Measurements from ENCODE around the gene SERTM1. TPM values are rescaled to one million over a fixed set of nuclear protein-coding genes. Genes with fewer than 3 reads are reported as not detected.

Gene SERTM1
- total RNA-seq, 1 experiment from 2014 or later, result 0.24 TPM

DNA sequence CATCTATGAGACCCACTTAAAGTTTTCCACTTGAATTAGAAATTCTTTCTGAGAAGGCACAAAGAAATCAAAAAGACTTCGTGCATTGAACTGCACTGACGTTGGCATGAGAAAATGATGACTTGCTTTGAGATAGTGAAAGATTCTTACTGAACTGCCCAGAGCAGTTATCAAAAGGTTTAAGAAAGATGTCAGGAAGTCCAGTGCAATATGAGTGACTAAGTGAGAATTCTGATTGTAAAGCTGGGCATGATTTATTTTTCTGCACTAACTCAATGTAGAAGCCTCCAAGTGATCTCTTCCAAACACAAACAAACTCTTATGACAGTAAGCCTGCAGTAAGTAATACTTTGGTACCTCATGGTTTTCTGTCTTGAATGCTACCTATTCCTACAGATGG, 52.1 kb downstream of the SERTM1 start:
- H3K4me1 Mint-ChIP-seq, result peaks cover 8% of the 10 kb centered on the region in 2 experiments
- no peak overlapping the region for H2BK5ac ChIP-seq (ENCODE audit: insufficient read length, low read length)
- H3K9me3 Mint-ChIP-seq, result no peaks in the 10 kb centered on the region; a peak in 1 of 5 replicates
- no peaks in the 10 kb centered on the region for H3K4me1 ChIP-seq (ENCODE audit: insufficient read depth, low read length)
- no peak overlapping the region for H4K8ac ChIP-seq (replicated peaks; ENCODE audit: insufficient read length, low read depth, low read length)
- no peak overlapping the region for H2BK120ac ChIP-seq (ENCODE audit: low read depth, low read length, poor library complexity, severe bottlenecking)
- TF ChIP-seq, protein P1, sequence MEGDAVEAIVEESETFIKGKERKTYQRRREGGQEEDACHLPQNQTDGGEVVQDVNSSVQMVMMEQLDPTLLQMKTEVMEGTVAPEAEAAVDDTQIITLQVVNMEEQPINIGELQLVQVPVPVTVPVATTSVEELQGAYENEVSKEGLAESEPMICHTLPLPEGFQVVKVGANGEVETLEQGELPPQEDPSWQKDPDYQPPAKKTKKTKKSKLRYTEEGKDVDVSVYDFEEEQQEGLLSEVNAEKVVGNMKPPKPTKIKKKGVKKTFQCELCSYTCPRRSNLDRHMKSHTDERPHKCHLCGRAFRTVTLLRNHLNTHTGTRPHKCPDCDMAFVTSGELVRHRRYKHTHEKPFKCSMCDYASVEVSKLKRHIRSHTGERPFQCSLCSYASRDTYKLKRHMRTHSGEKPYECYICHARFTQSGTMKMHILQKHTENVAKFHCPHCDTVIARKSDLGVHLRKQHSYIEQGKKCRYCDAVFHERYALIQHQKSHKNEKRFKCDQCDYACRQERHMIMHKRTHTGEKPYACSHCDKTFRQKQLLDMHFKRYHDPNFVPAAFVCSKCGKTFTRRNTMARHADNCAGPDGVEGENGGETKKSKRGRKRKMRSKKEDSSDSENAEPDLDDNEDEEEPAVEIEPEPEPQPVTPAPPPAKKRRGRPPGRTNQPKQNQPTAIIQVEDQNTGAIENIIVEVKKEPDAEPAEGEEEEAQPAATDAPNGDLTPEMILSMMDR (conservative IDR thresholded peaks at IDR 0.05), result no peak
- H3K9ac ChIP-seq (ENCODE audit: extremely low read depth, insufficient read length, low read length), result no peak overlapping the region
- no peak for DNase-seq
- no peak overlapping the region for H3K27ac ChIP-seq (ENCODE audit: insufficient read length, low read depth, low read length)
- H2BK15ac ChIP-seq (ENCODE audit: low read depth, low read length), result no peak overlapping the region
- no peak overlapping the region for H3K27ac Mint-ChIP-seq
- H2AFZ ChIP-seq (ENCODE audit: low read length), result no peak overlapping the region
- WGBS (ENCODE audit: extremely low coverage, insufficient read length, low lambda C conversion rate), result no CpG with 5 or more reads among the region's 2 CpGs
- H3K23me2 ChIP-seq (ENCODE audit: insufficient read length, low read depth, low read length, poor library complexity, severe bottlenecking), result no peaks in the 10 kb centered on the region
- H3K4me3 Mint-ChIP-seq, result no peak overlapping the region
- no peak overlapping the region for H2BK20ac ChIP-seq (ENCODE audit: low read depth, low read length, poor library complexity, severe bottlenecking)
- no peak overlapping the region for H3K14ac ChIP-seq (ENCODE audit: insufficient read depth, low read length)
- H3K18ac ChIP-seq (ENCODE audit: insufficient read length, low read depth, low read length), result no peak overlapping the region
- no peak overlapping the region for H4K5ac ChIP-seq (ENCODE audit: insufficient read length, low read depth, low read length)
- H4K20me1 ChIP-seq (ENCODE audit: control insufficient read depth, insufficient read depth, insufficient read length), result no peaks in the 10 kb centered on the region
- H3K36me3 Mint-ChIP-seq (ENCODE audit: insufficient read depth in 1 of 3, low read depth in 3 of 3), result no peaks in the 10 kb centered on the region
- no peaks in the 10 kb centered on the region for H3K9me3 ChIP-seq (ENCODE audit: control insufficient read depth, low read depth, low read length)
- no peak overlapping the region for H3K23ac ChIP-seq (ENCODE audit: insufficient read length, low read depth, low read length)
- no peaks in the 10 kb centered on the region for H3K79me1 ChIP-seq (ENCODE audit: insufficient read depth, low read depth, low read length, poor library complexity, severe bottlenecking)
- H3K56ac ChIP-seq (ENCODE audit: insufficient read length, low read depth, low read length), result no peak overlapping the region
- no peaks in the 10 kb centered on the region for H3K79me2 ChIP-seq (ENCODE audit: insufficient read depth, low read length)
- H4K91ac ChIP-seq (ENCODE audit: insufficient read length, low read depth, low read length), result no peak overlapping the region
- H3K27me3 Mint-ChIP-seq (ENCODE audit: low read depth), result no peaks in the 10 kb centered on the region
- H3K4me2 ChIP-seq (ENCODE audit: insufficient read depth, insufficient read length, low read length), result no peak overlapping the region
- H3K27me3 ChIP-seq (ENCODE audit: insufficient read depth, low read length), result no peaks in the 10 kb centered on the region
- no peak overlapping the region for H3T11ph ChIP-seq (ENCODE audit: low read length)
- H3K4ac ChIP-seq (ENCODE audit: low read depth, low read length), result no peak overlapping the region
- H2AK5ac ChIP-seq (ENCODE audit: insufficient read length, low read length), result no peak overlapping the region
- H2BK12ac ChIP-seq (ENCODE audit: insufficient read length, low read depth, low read length), result no peak overlapping the region

Measured in H9 (cell line).